ENCODE results near the gene TM9SF3.

DNA sequence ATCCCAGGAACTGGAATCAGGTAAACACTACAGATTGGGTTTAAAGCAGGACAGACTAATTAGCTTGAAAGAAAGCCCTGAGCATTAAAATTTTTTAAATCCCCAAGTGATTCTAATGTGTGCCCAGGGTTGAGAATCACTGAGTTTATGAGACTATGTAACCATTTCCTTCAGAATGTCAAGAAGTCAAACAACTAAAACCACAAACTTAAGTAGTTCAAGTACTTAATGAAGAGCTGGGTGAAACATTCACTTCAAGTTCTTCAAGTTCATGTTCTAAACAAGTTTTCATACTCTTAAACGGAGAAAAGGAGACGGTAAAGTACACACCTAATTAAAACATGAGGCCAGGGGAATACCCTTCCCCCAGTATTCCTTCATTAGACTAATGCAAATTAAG is 44.9 kb downstream of the TM9SF3 start:
- TF ChIP-seq MAFK (IDR thresholded peaks at IDR 0.05; ENCODE audit: low read depth, low read length) (no peak), BHLHE40 (IDR thresholded peaks at IDR 0.05; ENCODE audit: low read depth, low read length) (no peak), CHD1 (IDR thresholded peaks at IDR 0.05; ENCODE audit: low read depth, low read length) (no peak), RCOR1 (IDR thresholded peaks at IDR 0.05; ENCODE audit: insufficient replicate concordance, low read length) (no peak), RFX5 (IDR thresholded peaks at IDR 0.05; ENCODE audit: low read depth, low read length) (no peak), POLR2A (IDR thresholded peaks at IDR 0.05; ENCODE audit: low read depth, low read length) (no peak), MXI1 (IDR thresholded peaks at IDR 0.05; ENCODE audit: borderline replicate concordance, low read depth, low read length) (no peak), MAZ (IDR thresholded peaks at IDR 0.05; ENCODE audit: borderline replicate concordance, low read depth, low read length) (no peak)
- TF ChIP-seq, protein P1, sequence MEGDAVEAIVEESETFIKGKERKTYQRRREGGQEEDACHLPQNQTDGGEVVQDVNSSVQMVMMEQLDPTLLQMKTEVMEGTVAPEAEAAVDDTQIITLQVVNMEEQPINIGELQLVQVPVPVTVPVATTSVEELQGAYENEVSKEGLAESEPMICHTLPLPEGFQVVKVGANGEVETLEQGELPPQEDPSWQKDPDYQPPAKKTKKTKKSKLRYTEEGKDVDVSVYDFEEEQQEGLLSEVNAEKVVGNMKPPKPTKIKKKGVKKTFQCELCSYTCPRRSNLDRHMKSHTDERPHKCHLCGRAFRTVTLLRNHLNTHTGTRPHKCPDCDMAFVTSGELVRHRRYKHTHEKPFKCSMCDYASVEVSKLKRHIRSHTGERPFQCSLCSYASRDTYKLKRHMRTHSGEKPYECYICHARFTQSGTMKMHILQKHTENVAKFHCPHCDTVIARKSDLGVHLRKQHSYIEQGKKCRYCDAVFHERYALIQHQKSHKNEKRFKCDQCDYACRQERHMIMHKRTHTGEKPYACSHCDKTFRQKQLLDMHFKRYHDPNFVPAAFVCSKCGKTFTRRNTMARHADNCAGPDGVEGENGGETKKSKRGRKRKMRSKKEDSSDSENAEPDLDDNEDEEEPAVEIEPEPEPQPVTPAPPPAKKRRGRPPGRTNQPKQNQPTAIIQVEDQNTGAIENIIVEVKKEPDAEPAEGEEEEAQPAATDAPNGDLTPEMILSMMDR (conservative IDR thresholded peaks at IDR 0.05; ENCODE audit: low read depth, low read length): no peak
- TF ChIP-seq, protein P2, sequence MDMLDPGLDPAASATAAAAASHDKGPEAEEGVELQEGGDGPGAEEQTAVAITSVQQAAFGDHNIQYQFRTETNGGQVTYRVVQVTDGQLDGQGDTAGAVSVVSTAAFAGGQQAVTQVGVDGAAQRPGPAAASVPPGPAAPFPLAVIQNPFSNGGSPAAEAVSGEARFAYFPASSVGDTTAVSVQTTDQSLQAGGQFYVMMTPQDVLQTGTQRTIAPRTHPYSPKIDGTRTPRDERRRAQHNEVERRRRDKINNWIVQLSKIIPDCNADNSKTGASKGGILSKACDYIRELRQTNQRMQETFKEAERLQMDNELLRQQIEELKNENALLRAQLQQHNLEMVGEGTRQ (IDR thresholded peaks at IDR 0.05; ENCODE audit: low read depth, low read length): no peak
